Effector memory CD8-positive, alpha-beta T cell (primary cell): ENCODE data around the gene CCDC78.

ENCODE experiments used
- ATAC-seq: fragments of 150-1000 bp; cut with Tn5 transposase; replicated peaks from 2 replicates; pipeline ENCODE4 v1.10.0; 2021; ENCODE audit warnings: mild to moderate bottlenecking, moderate library complexity
- DNase-seq, 3 experiments: peaks; one replicate each; pipeline ENCODE4 v3.0.0; 2021
- H3K27ac Mint-ChIP-seq, 2 donors: one replicate each; pipeline ENCODE4 v1.8.0; 2022; ENCODE audit warnings: mild to moderate bottlenecking in 2 of 2, mixed read lengths in 2 of 2, moderate library complexity in 2 of 2
- H3K27me3 Mint-ChIP-seq, 2 donors: one replicate each; pipeline ENCODE4 v1.8.0; 2022; ENCODE audit warnings: mixed read lengths in 2 of 2
- H3K36me3 Mint-ChIP-seq: one replicate; pipeline ENCODE4 v1.8.0; 2022; ENCODE audit warnings: mild to moderate bottlenecking, moderate library complexity, mixed read lengths; ENCODE audit not compliant: insufficient read depth
- H3K4me1 Mint-ChIP-seq, 2 donors: one replicate each; pipeline ENCODE4 v1.8.0; 2022; ENCODE audit warnings: low read depth in 2 of 2, mixed read lengths in 2 of 2
- H3K4me3 Mint-ChIP-seq, 2 donors: one replicate each; pipeline ENCODE4 v1.8.0; 2022; ENCODE audit warnings: mild to moderate bottlenecking in 2 of 2, mixed read lengths in 2 of 2, moderate library complexity in 2 of 2
- H3K9me3 Mint-ChIP-seq, 2 donors: one replicate each; pipeline ENCODE4 v1.8.0; 2022; ENCODE audit warnings: mixed read lengths in 2 of 2

Gene CCDC78

DNA sequence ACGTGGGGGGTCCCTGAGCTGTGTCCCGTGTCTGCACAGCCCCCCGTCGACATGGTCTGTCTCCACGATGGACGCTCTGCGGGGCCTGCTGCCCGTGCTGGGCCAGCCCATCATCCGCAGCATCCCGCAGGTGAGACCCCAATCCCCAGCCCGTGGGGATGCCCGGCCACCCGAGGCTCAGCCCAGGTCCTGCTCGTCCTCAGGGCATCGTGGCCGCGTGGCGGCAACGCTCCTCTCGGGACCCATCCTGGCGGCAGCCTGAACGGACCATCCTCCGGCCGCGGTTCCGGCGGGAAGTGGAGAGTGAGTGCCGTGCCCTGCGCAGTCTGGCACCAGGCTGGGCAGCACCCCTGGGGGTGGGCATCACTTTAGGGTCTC, 39.2 kb upstream of the CCDC78 start:
- DNase-seq (no peak), ATAC-seq (no peak)
- no peaks in the 10 kb centered on the region for H3K9me3 Mint-ChIP-seq
- peaks cover 0 to 6% of the 10 kb centered on the region in 2 donors for H3K27me3 Mint-ChIP-seq
- H3K4me3 Mint-ChIP-seq = no peak overlapping the region
- H3K27ac Mint-ChIP-seq = no peak overlapping the region
- no peaks in the 10 kb centered on the region for H3K36me3 Mint-ChIP-seq
- no peaks in the 10 kb centered on the region for H3K4me1 Mint-ChIP-seq

DNA sequence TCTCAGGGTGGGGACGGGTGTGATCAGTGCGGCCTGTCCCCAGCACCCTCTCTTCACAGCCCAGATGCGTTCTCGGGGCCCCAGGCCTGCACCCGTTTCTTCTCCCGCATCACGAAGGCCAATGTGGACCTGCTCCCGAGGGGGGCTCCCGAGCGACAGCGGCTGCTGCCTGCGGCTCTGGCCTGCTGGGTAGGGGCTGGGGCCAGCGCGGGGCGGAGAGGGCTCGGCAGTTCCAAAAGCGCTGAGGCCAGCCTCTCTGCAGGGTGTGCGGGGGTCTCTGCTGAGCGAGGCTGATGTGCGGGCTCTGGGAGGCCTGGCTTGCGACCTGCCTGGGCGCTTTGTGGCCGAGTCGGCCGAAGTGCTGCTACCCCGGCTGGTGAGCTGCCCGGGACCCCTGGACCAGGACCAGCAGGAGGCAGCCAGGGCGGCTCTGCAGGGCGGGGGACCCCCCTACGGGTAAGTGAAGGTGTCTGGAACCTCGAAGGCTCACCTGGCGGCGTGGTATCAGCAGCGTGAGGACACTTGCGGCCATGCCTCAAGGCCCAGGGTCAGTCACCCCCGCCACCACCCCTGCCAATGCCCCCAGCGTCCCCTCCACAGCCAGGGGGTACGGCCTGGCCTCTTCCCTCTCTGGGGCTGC, 38.7 kb upstream of the CCDC78 start:
- DNase-seq (no peak), ATAC-seq (no peak)
- H3K27ac Mint-ChIP-seq = no peak overlapping the region
- no peaks in the 10 kb centered on the region for H3K9me3 Mint-ChIP-seq
- H3K27me3 Mint-ChIP-seq = peaks cover 0 to 6% of the 10 kb centered on the region in 2 donors
- no peaks in the 10 kb centered on the region for H3K4me1 Mint-ChIP-seq
- H3K4me3 Mint-ChIP-seq = no peak overlapping the region
- no peaks in the 10 kb centered on the region for H3K36me3 Mint-ChIP-seq

DNA sequence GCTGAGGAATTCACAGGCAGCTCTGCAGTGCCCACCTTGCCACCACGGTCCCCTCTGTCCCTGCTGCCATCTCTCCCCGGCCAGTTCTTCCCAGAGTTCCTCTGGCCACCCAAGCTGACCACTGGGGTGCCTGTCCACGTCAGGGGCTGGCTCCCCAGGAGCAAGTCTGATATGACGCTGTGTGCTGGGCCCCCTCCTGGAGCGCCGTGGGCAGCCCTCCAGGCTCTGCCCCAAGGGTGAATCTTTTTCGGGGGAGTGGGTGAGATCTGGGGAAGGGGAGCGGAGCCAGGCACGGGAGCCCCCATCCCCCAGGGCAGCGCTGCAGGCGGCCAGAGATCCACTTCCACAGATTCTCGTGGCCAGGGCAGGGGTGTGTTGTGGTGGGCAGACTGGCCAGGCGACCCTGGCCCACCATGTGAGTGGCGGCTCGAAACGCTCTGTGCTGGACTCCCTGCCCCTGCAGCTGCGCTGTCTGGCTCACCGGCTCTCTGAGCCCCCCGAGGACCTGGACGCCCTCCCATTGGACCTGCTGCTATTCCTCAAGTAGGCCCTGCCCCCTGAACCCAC, 38.0 kb upstream of the CCDC78 start:
- H3K36me3 Mint-ChIP-seq = no peaks in the 10 kb centered on the region
- H3K4me1 Mint-ChIP-seq = no peaks in the 10 kb centered on the region
- peaks cover 0 to 6% of the 10 kb centered on the region in 2 donors for H3K27me3 Mint-ChIP-seq
- H3K4me3 Mint-ChIP-seq = no peak overlapping the region
- ATAC-seq (no peak), DNase-seq (no peak)
- H3K27ac Mint-ChIP-seq = no peak overlapping the region
- no peaks in the 10 kb centered on the region for H3K9me3 Mint-ChIP-seq

DNA sequence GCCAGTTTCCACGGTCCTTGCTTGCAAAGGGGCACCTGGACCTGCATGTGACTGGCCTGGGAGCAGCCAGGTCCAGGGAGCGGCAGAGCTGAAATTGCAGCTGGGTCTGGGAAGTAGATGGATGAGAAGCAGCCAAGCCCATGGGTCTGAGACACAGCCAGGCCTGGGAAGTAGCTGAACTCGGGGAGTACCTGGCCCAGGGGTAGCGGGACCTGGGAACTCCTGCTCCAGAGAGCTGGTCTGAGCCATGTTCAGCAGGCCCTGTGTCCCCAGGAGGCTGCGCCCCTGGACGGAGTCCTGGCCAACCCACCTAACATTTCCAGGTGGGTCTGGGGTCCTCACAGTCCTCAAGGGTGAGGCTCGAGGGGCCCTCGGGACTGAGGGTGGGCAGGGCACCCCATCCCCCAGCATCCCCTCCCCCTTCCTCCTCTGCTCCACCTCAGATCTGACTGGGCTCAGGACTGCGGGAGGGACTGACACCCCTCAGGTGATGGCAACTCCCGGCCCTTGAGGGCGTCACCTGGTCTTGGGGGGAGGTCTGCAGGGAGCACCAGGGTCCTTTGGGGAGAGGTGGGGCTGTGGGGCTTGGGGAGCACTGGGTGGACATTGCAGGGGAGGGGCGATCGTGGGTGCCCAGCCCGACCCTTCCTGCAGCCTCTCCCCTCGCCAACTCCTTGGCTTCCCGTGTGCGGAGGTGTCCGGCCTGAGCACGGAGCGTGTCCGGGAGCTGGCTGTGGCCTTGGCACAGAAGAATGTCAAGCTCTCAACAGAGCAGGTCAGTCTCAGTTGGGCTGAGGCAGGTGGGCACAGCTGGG, 37.3 kb upstream of the CCDC78 start:
- Mint-ChIP-seq H3K4me3 (no peak overlapping the region), H3K27me3 (peaks cover 0 to 6% of the 10 kb centered on the region in 2 donors), H3K27ac (no peak overlapping the region), H3K4me1 (no peaks in the 10 kb centered on the region), H3K36me3 (no peaks in the 10 kb centered on the region), H3K9me3 (no peaks in the 10 kb centered on the region)
- DNase-seq = no peak
- ATAC-seq = no peak

GRCh38 chr16:762595-763268, 36.5 kb upstream of the CCDC78 start:
- ATAC-seq (no peak), DNase-seq (no peak)
- no peaks in the 10 kb centered on the region for H3K36me3 Mint-ChIP-seq
- H3K9me3 Mint-ChIP-seq = no peaks in the 10 kb centered on the region
- peaks cover 0 to 1% of the 10 kb centered on the region in 2 donors for H3K4me1 Mint-ChIP-seq
- H3K27me3 Mint-ChIP-seq = peaks cover 3 to 9% of the 10 kb centered on the region in 2 donors
- no peak overlapping the region for H3K27ac Mint-ChIP-seq
- no peak overlapping the region for H3K4me3 Mint-ChIP-seq

DNA sequence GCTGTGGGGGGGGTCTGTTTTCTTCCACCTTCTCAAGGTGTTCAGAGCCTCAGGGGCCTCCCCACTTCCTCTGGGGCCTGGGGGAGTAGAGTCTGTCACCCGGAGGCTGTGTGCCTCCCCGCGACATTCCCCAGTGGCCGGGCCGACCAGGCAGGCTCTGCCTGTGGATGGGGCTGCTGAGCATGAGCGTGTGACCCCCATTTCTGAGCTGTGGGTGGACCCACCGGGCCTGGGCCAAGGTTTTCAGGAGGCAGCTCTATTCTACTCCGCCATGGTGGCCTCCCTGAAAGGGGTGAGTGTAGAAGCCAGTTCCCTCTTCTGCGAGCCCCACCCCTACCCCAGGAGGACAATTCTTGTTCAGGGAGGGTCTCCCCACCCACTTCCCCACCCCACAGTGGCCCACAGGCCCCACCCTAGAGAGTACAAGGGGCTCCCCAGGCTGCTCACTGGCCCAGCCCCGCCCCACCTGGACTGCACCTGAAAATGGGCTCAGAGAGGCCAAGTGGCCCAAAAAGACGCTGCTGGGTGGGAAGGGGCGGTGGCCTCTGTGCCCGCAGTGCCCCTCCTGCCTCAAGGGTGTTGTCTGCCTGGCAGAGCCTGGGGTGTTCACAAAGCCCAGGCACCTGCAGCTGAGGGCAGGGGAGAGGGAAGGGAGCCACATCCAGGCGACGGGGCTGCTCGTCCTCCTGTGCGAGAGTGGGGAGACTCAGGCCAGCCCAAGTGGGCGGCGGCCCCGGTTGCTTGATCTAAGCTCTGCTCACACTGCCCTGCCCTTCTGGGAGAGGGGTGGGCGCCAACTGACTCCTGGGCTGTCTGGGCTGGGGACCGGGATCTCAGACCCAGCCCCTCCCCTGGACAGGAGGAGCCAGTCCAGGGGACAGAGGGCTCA, 35.6 kb upstream of the CCDC78 start:
- ATAC-seq = no peak
- H3K27me3 Mint-ChIP-seq = peaks cover 6 to 17% of the 10 kb centered on the region in 2 donors

GRCh38 chr16:760545-761343, 34.5 kb upstream of the CCDC78 start, which contains the start of gene MSLN:
MSLN (plus strand) TSS chr16:760734; CDS start chr16:762681, 1,947 bp downstream.
- Mint-ChIP-seq H3K9me3 (peaks cover 0 to 2% of the 10 kb centered on the region in 2 donors), H3K27me3 (peaks cover 6 to 20% of the 10 kb centered on the region in 2 donors), H3K4me3 (no peak within 1 kb of the TSS), H3K27ac (no peak within 1 kb of the TSS), H3K36me3 (no peaks in the 10 kb centered on the region), H3K4me1 (peaks cover 0 to 3% of the 10 kb centered on the region in 2 donors)
- DNase-seq (no peak), ATAC-seq (no peak)

More for the DNA sequence above, 35.6 kb upstream of the CCDC78 start:
- no peaks in the 10 kb centered on the region for H3K36me3 Mint-ChIP-seq
- no peak overlapping the region for H3K27ac Mint-ChIP-seq
- no peaks in the 10 kb centered on the region for H3K9me3 Mint-ChIP-seq
- no peak overlapping the region for H3K4me3 Mint-ChIP-seq
- peaks cover 0 to 3% of the 10 kb centered on the region in 2 donors for H3K4me1 Mint-ChIP-seq
- DNase-seq = no peak

DNA sequence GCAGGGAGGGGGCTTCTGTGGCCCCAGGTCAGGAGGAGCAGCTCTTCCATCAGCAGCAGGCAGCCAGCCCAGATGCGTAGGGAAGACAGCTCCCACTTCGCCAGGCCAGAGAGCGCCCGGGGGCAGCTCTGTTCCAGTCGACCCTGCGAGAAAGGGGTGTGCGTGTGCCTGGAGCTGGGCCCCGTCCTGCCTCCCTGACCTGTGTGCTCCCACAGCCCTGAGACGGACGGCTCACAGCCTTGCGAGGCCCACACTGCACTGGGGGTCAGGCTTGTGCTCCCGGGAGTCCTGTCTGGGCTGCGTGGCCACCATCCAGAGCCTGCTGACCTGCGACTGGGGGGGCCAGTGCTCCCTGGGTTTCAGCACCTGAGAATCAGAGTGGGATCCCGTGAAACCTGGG, 33.8 kb upstream of the CCDC78 start:
- Mint-ChIP-seq H3K4me1 (peaks cover 0 to 3% of the 10 kb centered on the region in 2 donors), H3K36me3 (no peaks in the 10 kb centered on the region), H3K27ac (no peak overlapping the region), H3K4me3 (no peak overlapping the region), H3K27me3 (peaks cover 6 to 20% of the 10 kb centered on the region in 2 donors), H3K9me3 (peaks cover 0 to 2% of the 10 kb centered on the region in 2 donors)
- DNase-seq (no peak), ATAC-seq (no peak)

GRCh38 chr16:759110-759910, 33.1 kb upstream of the CCDC78 start:
- ATAC-seq = no peak
- Mint-ChIP-seq H3K9me3 (peaks cover 0 to 2% of the 10 kb centered on the region in 2 donors), H3K27ac (no peak overlapping the region), H3K36me3 (no peaks in the 10 kb centered on the region), H3K4me1 (peaks cover 0 to 3% of the 10 kb centered on the region in 2 donors), H3K27me3 (peaks cover 6 to 20% of the 10 kb centered on the region in 2 donors), H3K4me3 (no peak overlapping the region)
- no peak for DNase-seq

GRCh38 chr16:756428-756827, 30.2 kb upstream of the CCDC78 start:
- peaks cover 0 to 2% of the 10 kb centered on the region in 2 donors for H3K9me3 Mint-ChIP-seq
- no peak overlapping the region for H3K4me3 Mint-ChIP-seq
- H3K27me3 Mint-ChIP-seq = peaks cover 6 to 31% of the 10 kb centered on the region in 2 donors
- no peaks in the 10 kb centered on the region for H3K36me3 Mint-ChIP-seq
- ATAC-seq (no peak), DNase-seq (no peak)
- H3K27ac Mint-ChIP-seq = no peak overlapping the region
- peaks cover 0 to 3% of the 10 kb centered on the region in 2 donors for H3K4me1 Mint-ChIP-seq

GRCh38 chr16:754656-755055, 28.4 kb upstream of the CCDC78 start:
- peaks cover 6 to 31% of the 10 kb centered on the region in 2 donors for H3K27me3 Mint-ChIP-seq
- peaks cover 0 to 2% of the 10 kb centered on the region in 2 donors for H3K9me3 Mint-ChIP-seq
- H3K4me1 Mint-ChIP-seq = peaks cover 0 to 3% of the 10 kb centered on the region in 2 donors
- no peaks in the 10 kb centered on the region for H3K36me3 Mint-ChIP-seq
- no peak overlapping the region for H3K4me3 Mint-ChIP-seq
- no peak overlapping the region for H3K27ac Mint-ChIP-seq
- DNase-seq = no peak
- peak; percentile 37 for ATAC-seq
